Measurements from ENCODE around the gene ZWILCH.
A peak's percentile ranks its signal among the peaks of the same experiment; 100 is the strongest.

The ZWILCH gene

GRCh38 chr15:66565741-66566144 is 60.6 kb downstream of the ZWILCH start, which contains the start of gene LCTL:
Gene LCTL (minus strand): TSS chr15:66565998. CDS start chr15:66565365, 633 bp downstream.
- no peak for DNase-seq (ENCODE audit: low read depth, low spot score)
- ChIA-PET POLR2A (interaction anchor here (1.1 kb wide), 1 partner anchor 9 kb away, joined by 3 read pairs; no protein-coding TSS in a partner anchor), CTCF (interaction anchor here (1.1 to 5.1 kb wide), 25 partner anchors 10 to 333 kb away, joined by 3 to 88 read pairs (median 6); partner anchors contain the start of gene SNAPC5)
- no peak for TF ChIP-seq CTCF (IDR thresholded peaks at IDR 0.05; ENCODE audit: insufficient read depth, low read length, missing control alignments)
- peak within 1 kb of the TSS; percentile 47 for H3K4me3 ChIP-seq (ENCODE audit: low read depth, low read length)

- POLR2A ChIA-PET, result interaction anchor here (1.1 kb wide), 1 partner anchor 7 kb away, joined by 3 read pairs; no protein-coding TSS in a partner anchor
- CTCF ChIA-PET, result interaction anchor here (0.7 to 5.1 kb wide), 41 partner anchors 8 to 1246 kb away, joined by 3 to 88 read pairs (median 5); partner anchors contain the start of genes RPL4, SNAPC5 and ZWILCH
- peak; percentile 56 for TF ChIP-seq CTCF (IDR thresholded peaks at IDR 0.05; ENCODE audit: insufficient read depth, low read length, missing control alignments)
- DNase-seq (ENCODE audit: low read depth, low spot score), result no peak
- no peak overlapping the region for H3K4me3 ChIP-seq (ENCODE audit: low read depth, low read length)
Observed at GRCh38 chr15:66566963-66567531, 61.9 kb downstream of the ZWILCH start.

GRCh38 chr15:66567897-66568296 is 62.8 kb downstream of the ZWILCH start:
- no peak for TF ChIP-seq CTCF (IDR thresholded peaks at IDR 0.05; ENCODE audit: insufficient read depth, low read length, missing control alignments)
- ChIA-PET CTCF (interaction anchor here (0.7 to 5.1 kb wide), 20 partner anchors 9 to 316 kb away, joined by 3 to 88 read pairs (median 6); partner anchors contain the start of gene SNAPC5), POLR2A (no interaction called here)
- DNase-seq (ENCODE audit: low read depth, low spot score), result no peak
- H3K4me3 ChIP-seq (ENCODE audit: low read depth, low read length), result no peak overlapping the region

- no peak for DNase-seq (ENCODE audit: low read depth, low spot score)
- POLR2A ChIA-PET, result no interaction called here
Observed at GRCh38 chr15:66569461-66570137, 64.5 kb downstream of the ZWILCH start.

GRCh38 chr15:66570327-66570726 is 65.2 kb downstream of the ZWILCH start:
- no peak for TF ChIP-seq CTCF (IDR thresholded peaks at IDR 0.05; ENCODE audit: insufficient read depth, low read length, missing control alignments)
- CTCF ChIA-PET, result no interaction called here
- H3K4me3 ChIP-seq (ENCODE audit: low read depth, low read length), result no peak overlapping the region
- DNase-seq (ENCODE audit: low read depth, low spot score), result no peak
- POLR2A ChIA-PET, result no interaction called here

More at GRCh38 chr15:66569461-66570137, 64.5 kb downstream of the ZWILCH start:
- no peak for TF ChIP-seq CTCF (IDR thresholded peaks at IDR 0.05; ENCODE audit: insufficient read depth, low read length, missing control alignments)
- CTCF ChIA-PET, result interaction anchor here (4.9 to 5.1 kb wide), 2 partner anchors 9 to 72 kb away, joined by 35 to 88 read pairs; partner anchors contain the start of gene SNAPC5
- H3K4me3 ChIP-seq (ENCODE audit: low read depth, low read length), result no peak overlapping the region
